GM12873 (cell line): ENCODE measurements around the gene SLC4A5.

ENCODE experiments used
- TF ChIP-seq, protein P1 (sequence below): IDR thresholded peaks from 2 replicates; pipeline ENCODE4 v1.5.1; 2012; ENCODE audit warnings: low read depth, mild to moderate bottlenecking, moderate library complexity, low read length, control low read depth; ENCODE audit not compliant: insufficient read depth; ENCODE audit errors: missing control alignments

SLC4A5 gene

GRCh38 chr2:74343316-74343715 lies at the start of gene SLC4A5:
TSS of gene SLC4A5 (minus strand) at chr2:74343416. CDS start at chr2:74315023, 28,393 bp downstream.
- TF ChIP-seq, protein P1, sequence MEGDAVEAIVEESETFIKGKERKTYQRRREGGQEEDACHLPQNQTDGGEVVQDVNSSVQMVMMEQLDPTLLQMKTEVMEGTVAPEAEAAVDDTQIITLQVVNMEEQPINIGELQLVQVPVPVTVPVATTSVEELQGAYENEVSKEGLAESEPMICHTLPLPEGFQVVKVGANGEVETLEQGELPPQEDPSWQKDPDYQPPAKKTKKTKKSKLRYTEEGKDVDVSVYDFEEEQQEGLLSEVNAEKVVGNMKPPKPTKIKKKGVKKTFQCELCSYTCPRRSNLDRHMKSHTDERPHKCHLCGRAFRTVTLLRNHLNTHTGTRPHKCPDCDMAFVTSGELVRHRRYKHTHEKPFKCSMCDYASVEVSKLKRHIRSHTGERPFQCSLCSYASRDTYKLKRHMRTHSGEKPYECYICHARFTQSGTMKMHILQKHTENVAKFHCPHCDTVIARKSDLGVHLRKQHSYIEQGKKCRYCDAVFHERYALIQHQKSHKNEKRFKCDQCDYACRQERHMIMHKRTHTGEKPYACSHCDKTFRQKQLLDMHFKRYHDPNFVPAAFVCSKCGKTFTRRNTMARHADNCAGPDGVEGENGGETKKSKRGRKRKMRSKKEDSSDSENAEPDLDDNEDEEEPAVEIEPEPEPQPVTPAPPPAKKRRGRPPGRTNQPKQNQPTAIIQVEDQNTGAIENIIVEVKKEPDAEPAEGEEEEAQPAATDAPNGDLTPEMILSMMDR: no peak

GRCh38 chr2:74392449-74392743 lies 49.2 kb upstream of the SLC4A5 start:
- TF ChIP-seq, protein P1: no peak

DNA sequence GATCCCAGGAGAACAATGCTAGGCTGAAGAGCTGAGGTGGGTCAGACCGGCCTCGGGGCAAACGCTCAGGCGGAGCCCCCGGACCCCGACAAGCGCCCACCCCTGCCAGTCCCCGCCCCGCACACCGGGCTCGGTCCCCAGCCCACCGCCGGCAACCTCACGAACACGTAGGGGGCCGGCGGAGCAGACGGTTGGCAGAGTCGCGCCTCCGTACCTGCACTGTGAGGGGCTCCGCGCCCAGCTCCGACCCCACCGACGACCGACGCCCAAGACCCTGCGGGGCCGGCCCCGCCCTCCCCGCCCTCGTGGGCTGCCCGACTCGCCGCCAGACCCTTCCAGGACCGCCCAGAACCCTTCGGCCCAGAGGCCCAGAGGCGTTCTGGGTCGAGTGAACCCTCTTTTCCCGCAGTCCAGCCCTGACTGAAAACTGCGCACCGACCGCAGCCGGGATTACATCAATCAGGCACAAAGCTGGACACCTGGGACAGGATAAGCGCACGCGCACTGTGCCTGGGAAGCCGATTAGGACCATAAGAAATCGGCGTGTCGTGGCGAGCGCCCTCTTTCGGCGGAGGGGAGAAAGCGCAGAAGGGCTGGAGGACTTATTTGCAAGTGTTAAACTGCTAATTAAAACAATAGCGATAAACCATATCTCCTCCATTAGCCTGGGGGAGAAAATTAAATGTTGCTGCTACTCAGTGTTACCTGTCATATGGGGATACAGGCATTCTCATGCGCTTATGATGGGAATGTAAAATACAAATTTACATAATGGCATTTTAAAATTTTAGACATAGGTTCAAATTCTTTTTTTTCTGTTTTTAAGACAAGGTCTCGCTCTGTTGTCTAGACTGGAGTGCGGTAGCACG lies 48.6 kb upstream of the SLC4A5 start:
- TF ChIP-seq, protein P1: peak; percentile 98

GRCh38 chr2:74391209-74391579 lies 48.0 kb upstream of the SLC4A5 start:
- TF ChIP-seq, protein P1: no peak

DNA sequence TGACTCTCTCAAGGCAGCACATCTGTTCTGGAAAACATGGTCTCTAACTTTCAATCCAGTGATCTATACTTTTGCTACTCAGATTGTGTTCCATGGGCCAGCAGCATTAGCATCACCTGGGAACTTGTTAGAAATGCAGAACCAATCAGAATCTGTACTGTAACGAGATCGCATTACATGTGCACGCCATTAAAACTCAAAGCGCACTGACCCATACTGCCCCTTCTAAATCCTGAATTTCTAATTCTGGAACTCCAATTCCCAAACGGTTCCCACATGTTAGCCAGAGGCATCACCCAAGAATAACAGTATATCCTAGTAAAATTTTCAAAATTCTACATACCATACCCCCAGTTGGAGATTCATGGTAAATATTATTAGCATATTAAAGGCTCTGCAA lies 47.4 kb upstream of the SLC4A5 start:
- TF ChIP-seq, protein P1: no peak

DNA sequence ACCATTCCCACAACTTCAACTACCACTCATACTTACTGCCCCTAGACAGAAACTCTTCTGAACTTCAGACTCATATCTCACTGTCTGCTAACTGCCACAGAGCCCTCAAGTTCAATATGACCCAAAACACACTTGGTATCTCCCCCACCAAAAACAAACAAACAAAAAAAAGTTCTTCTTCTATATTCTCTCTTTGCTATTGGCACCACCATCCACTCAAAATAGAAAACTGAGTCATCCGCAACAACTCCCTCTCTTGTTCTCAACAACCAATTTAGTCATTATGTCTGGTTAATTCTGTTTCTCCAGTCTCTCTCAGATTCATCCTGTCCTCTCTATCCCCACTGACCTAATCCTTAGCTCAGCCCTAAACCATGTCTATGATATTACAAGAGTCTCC lies 44.1 kb upstream of the SLC4A5 start:
- TF ChIP-seq, protein P1: no peak

- TF ChIP-seq, protein P1: no peak
Observed at GRCh38 chr2:74385396-74385795, 42.2 kb upstream of the SLC4A5 start.
